CD4-positive, alpha-beta T cell treated with Interleukin-4 for 1 hour (primary cell): ENCODE data around the gene FHIP1A.

Source experiments
- DNase-seq, 2 donors: peaks; one replicate each; pipeline ENCODE4 v3.0.0-alpha.2; 2020 to 2022

The FHIP1A gene

DNA sequence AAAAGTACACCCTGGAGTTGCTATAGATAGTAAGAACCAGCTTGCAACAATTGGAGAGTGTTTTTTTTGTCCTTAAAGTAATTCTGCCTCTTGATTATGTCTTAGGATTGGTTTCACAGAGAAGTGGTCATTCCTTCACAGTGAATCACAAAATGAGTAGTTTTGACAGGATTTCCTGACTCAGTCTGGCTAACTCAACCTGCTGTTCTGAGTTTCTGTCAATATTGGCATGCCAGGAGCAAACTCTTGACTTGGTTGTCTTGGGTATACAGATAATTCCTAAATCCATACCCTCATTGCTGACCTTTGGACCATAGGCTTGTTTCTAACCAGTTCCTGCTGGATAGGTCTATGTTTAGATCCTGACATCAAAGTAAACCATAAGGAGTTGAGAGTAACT is 9.4 kb downstream of the FHIP1A start:
- DNase-seq = no peak

DNA sequence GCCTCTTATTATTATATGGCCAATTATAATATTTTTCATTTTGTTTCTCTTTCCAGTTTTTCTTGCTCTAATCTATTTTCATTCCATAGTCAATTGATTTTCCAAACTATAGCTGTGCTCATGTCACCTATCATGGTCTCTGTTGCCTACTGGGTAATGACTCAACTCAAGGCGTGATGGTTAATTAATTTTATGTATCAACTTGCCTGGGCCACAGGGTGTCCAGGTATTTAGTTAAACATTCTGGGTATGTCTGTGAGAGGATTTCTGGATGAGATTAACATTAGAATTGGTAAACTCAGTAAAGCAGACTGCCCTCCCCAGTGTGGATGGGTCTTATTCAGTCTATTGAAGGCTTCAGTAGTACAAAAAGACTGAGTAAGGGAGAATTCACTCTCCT is 9.9 kb downstream of the FHIP1A start:
- no peak for DNase-seq

DNA sequence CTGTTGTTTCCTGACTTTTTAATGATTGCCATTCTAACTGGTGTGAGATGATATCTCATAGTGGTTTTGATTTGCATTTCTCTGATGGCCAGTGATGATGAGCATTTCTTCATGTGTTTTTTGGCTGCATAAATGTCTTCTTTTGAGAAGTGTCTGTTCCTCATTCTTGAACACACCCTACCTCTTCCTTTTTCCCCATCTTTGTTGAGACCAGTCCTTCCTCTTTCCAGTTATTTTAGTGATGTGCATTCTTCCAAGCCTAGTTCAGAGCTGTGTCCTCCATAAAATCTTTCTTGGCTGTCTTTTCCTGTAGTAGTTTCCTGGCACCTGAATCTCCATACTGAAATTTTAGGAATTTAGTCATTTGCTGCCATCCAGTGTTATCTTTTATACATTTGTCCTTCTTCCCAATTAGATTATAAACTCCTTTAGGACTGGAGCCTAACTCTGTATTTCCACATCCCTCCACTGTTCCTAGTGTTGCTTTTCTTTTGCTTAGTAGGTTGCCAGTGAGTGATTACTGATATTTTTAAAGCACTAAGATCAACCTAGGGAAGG is 11.4 kb downstream of the FHIP1A start:
- no peak for DNase-seq

DNA sequence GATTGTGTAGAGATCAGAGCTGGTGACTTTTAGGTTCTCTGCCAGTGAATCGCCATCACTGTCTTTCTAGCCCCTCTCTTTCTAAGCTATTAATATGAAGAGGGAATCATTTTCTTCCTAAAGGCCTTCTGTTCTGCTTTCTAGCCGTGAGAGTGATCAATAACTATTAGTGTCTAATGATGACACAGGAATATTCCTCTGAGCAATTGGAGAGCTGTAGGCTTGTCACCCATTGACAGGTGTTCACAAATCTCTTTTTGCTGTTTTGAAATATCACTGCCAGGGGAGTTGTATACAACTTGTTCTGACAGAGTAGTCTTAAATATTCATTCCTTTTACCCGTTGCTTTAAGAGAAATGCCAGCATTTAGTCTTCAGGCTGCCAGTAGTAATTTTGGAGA is 13.9 kb downstream of the FHIP1A start:
- no peak for DNase-seq

DNA sequence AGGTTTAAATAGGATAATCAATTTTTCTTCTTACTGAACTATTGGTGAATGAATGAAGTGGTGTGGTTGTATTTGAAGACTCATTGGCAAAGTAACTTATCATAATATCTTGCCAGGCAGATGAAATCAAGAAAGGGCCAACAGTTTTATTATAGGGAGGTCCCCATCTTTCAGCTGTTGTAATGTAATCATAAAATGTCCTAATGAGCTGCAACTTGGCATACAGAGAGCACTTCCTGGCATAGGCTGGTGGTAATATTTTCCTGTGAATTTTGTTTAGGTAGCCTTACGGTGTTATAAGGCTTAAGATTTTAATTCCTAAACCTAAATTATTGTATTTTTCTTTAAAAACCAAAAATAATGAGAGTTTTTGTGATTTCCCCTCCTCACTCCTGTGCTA is 17.5 kb downstream of the FHIP1A start:
- no peak for DNase-seq

DNA sequence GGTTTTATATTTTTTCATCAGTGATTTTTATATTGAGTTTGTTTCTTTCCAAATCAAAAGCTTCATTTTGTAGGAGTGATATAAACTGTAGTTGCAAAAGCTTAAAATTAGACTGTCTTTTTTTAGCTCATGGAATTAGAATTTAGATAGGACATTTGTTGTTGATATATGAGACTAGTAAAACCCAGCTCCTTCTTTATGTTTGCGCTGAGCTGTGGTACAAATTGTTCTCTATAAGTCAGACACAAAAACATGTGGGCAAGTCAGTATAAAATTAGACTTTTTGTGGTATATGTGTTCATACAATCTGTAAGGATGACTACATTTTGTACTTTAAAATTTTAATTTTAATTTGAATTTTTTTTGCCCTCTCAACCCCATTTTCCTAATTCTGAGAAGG is 18.3 kb downstream of the FHIP1A start:
- DNase-seq = no peak

DNA sequence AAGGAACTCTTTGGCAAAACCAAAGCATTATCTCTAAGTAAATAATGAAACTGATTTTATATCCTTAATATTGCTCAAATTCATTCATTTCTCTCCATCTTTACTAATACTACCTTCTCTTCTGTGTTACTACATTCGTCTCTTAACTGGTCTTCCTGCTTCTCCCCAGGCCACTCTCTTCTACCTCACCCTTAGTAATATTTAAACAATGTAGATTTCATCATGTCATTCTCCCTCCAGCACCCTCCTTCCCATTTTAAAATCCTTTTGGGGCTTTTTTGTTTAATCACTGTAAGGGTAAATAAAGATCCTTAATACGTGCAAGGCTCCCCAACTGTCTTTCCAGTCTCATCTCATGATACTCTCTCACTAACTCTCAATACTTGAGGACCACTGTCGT is 19.4 kb downstream of the FHIP1A start:
- no peak for DNase-seq

DNA sequence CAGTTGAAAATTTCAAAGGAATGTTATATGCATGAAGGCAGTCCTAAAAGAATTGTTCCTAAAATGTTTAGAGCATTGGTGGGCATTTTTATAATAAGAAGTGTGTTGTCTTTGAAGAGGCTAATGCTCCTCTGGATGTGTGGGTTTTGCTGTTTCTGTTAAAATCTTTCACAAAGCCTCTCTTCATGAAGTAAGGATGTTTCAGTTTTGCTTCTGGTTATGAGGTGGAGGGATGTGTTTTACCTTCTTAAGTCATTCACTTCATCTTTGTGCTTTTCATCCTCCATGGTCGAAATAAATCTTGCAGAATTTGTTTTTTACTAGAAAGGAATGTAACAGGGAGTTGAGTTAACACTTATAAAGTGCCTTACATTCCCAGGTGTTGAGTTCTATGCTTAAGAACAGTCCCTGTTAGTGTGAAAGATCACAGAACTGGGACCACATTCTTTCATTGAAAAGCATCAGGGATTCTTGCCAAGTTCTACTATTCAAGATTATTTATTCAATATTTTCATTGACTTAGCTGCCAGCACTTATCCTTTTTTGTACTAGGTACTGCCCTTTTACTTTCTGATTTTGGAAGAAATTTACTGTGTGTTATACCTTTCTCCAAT is 21.1 kb downstream of the FHIP1A start:
- no peak for DNase-seq

DNA sequence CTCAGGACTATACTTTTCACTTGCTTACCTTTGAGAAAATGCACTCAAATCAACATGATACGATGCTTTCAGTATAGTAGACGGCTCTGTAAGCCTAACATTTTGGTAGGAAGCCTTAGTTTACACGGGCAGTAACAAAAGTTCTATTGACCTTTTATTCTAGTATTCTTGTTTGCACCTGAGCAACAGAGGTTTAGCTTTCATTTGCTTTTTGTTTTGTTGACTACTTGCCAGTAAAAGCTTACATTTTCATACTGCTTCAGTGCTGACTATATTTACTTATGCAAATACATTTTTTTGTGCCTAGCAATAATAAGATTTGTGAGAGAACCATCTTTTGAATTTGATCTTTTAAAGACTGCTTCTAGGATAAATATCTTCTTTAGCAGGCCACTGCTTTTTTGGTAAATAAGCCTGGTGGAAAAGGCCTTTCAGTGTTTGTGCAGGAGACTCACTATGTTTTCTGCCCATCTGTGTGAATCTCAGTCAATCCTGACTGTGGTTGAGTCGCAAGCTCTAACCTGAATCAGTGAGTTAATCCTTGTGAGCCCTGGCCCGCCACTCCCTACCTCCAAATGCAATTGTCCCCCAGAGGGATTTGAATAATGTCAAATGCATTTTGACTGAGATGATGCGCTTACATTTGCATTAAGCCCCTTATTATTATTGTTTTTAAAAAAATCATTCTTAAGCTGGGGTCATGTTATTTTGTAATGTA is 21.9 kb downstream of the FHIP1A start:
- DNase-seq = no peak

DNA sequence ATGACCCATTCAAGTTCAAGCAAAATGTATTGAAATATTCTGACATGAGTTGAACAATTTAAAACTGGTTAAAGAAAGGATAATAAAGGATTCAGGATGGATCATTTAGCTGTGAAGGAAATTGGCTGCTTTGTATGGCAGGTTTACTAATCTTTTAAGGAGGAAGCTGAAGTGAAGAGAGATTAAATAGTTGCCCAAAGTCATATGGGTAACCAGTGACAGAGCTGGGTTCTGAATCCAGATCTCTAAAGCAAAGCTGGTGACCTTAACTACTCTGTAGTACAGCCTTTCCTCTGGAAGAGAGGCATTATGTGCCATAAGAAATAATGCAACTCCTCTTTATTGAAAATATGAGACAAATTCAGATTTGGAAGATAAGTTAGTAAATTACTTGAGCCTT is 22.8 kb downstream of the FHIP1A start:
- no peak for DNase-seq

DNA sequence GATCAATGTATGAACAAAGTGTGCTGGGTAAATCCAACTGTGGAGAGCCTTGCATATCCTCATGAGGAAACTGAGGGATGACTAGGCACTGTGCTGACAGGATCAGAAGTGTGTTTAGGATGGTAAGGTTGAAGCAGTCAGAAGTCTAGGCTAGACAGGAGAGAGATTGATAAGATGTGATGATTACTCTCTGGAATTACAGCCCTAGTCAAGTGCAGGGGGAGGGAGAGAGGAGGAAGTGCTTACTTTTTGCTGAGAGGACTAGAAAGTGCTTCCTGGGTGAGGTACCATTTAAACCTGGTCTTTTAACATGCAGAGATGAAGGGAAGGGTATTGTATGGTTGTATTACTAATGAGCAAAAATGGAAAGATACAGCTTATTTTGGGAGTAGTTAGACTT is 23.7 kb downstream of the FHIP1A start:
- no peak for DNase-seq

DNA sequence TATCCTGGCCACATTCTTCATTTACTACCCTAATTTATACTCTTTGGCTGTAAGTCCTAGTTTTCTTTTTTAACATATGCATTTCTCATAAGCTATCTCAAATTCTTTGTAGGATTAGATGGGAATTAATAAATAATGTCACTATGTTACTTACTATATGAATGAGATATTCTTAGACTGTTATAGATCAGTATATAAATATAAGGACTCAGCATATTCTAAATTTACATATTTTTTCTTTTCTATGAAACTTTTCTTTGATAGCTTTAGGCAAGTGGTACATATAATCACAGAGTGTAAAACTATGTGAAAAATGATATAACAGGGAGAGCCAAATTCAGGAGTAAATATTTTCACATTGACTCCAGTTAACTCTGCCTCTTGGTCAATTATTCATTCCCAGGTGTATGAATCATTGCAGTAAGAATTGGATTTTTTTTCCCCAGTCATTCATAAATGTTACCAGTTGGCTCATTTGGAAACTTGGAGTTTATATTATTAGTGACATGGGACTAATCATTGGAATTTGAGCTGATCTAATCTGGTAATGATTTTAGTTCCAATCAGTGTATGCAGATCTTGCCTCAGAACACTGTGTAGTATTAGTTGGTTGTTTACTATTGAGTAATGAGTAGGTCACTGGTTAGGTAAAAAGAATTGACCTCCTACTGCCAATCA is 25.3 kb downstream of the FHIP1A start:
- no peak for DNase-seq

DNA sequence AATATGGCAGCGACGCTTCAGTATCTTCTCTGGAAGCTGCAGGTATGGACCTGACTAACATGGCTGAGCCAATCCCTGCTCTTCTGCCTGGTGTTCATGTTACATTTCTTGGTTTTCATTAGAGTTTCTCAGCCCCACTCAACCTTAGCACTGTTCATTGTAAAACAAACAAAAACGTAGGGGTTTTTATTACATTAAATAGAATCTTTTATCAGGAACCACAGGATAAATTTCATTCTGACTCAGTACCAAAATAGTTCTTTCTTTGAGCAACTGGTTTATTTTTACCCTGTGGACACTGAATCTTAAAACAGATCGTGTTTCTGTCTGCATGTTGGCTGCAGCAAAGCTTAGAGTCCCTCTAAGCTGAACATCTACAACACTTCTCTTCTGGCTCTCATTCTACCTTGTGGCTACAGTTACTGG is 27.1 kb downstream of the FHIP1A start:
- DNase-seq = no peak

DNA sequence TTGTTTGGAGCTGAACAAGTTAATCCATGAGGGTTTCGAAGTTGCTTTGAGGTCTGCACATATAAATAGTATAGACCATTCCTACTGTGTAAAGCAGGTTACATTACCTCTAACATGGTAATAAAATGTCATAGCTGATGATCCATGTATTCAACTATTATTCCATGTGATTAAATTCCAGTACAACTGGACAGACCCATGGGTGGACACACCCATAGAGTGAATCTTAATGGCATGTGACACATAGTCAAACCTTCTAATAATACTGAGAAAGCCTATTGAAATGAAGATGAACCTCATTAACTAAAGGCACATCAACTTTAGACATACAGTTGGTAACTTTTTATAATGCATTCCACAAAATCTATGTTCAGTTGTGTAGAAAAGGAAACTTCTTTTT is 28.5 kb downstream of the FHIP1A start:
- DNase-seq = no peak

DNA sequence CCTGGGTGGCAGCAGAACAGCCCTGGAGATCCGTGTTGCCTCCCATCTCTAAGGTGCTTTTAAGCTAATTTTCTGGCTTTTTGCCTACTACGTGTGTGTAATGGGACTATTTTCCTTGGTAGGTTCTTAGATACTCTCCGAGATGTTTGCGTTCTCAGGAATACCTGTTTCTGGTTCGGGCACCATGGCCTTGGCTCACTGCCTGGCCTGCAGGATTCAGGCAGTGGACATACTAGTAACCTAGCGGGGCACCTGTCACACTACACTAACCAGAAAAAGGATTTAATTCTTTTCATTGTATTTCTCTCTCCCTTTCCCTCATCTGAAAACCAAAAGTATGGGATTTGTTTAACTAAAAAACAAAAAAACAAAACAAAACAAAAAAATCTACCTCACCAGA is 29.2 kb downstream of the FHIP1A start:
- DNase-seq = no peak

DNA sequence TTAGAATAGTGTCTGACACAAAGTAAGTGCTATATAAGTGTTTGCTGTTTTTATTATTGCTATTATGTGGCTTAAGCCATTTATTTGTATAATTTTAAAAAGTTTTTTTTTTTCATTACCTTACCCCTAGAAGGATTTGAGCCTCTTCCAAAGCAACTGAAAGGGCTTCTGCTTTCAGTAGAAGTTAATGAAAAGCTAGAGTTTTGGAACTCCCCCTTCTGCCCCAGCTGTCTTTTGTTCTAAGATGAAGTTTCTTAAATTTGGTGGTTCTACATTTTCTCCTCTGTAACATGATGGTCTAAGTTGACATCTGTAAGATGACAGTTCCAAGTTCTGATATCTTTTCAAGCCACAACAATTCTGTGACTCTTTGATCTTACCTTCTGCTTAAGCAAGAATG is 30.3 kb downstream of the FHIP1A start:
- no peak for DNase-seq

DNA sequence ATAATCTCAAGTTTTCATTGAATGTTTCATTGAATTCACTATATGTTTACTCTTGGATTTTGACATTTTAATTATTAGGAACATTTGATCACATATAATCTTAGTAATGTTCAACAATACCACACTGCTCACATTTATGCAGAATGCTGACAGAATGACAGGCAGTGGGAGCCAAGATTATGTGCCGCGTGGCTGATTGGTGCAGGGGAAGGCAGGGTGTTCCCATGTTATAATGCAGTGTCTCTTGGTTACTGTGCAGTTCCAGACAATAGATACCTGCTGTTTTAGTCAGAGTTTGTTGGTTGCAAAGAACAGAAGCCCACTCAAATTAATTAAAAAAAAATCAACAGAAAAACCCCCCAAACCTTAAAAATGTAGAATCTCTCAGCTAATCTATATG is 33.0 kb downstream of the FHIP1A start:
- no peak for DNase-seq

DNA sequence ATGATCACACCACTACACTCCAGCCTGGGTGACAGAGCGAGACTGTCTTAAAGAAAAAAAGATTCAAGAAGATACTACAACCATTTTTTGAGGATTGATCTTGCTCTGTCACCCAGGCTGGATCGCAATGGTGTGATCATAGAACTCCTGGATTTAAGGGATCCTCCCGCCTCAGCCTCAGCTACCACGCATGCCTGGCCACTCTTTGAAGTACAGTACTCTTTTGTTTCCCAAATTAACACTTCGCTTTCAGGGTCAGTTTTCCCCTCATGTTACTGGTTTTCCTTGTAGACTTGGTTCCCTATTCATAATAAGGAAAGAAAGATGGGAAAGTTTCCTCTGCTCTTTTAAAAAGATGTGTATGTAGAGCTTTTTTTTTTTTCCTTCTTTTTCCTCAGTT is 34.3 kb downstream of the FHIP1A start:
- no peak for DNase-seq

DNA sequence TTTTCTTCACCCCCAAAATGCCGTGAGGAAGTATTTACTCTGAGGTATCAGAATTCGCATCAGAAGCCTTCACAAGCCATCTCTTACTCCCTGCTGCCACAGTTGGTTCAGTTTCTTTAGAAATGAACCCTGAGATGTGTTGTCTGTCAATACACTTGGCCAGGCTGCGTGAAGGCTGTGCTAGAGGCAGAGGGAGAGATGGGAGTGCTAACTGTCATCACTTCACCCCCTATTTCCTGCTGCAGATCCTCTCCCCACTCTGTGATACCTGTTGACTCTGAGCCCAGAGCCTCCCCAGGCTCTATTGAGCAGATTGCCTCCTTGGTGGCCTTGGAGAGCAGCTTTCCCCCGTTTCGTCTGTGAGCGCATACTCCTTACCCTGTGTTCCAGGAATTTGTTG is 34.8 kb downstream of the FHIP1A start:
- no peak for DNase-seq

DNA sequence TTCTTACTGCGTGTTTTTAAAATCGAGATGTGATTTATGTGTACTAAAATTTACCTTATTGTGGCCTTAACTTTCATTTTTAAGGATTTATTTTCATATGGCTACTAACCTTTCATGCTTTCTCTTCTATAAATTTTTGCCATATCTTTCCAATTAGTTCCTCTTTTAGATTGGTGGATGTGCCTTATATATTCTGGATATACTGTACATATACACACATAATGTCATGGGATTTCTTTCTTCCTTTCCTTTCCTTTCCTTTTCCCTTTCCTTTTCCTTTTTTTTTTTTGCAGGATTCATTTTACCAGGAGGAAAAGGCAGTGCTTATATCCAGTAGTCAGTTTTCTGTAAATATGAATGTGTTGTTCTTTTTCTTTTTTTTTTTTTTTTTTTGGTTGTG is 37.2 kb downstream of the FHIP1A start:
- DNase-seq = no peak

DNA sequence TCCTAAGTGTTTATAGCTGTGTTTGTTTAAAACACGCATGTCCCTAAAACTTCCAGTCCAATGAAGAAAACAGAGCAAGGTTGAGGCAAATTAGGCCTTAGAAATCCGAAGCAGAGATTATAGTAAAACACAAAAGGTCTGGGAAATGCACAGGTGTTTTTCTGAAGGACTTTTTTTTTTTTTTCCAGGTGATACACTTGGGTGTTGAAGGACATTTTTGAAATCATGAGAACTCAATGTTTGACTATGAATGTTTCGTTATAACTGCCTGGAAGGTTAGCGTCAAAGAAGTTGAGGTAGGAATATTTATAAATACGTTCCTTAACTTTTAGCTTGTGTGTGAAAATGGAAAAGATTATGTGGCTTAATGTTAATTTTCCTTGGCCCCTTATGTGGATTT is 45.5 kb downstream of the FHIP1A start:
- DNase-seq = no peak

DNA sequence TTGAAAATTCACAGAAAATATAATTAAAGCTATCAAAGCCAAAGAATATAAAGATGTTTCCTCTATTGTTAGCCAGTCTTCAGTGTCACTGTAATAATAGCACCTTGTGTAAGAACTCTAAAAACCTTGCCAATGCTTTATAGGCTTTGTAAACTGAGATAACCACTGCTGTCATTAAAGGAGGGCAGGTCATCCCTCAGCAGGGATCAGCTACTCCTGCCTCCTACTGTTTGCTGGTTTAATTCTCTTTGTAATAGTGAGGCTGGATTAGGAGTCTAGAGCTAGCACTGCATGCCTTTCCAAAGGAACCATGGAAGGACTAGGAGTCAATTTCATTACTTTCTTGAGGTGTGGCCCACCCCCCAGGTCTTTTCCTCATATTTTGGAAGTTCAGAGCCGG is 46.2 kb downstream of the FHIP1A start:
- no peak for DNase-seq

DNA sequence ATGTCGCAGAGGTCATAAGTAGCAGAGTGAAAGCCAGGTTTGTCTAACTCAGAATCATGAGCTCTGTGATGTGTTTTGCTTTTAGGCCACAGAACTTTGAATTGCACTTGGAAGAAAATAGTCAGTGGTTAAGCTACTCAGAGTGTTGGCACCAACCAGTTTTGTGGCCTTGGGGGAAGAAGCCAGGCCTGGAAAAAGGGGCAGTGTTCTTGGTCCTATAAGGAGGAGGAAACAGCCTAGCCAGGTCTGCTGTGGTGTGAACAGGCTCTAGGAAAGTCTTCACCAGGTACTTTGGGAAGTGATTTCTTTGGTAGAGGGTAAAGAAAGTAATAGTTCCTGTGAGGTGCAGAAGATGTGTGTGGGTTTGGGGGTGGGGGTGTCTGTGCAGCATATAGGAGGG is 49.2 kb downstream of the FHIP1A start:
- DNase-seq = no peak
